Stimulated activated memory B cell treated with anti-CD40 and anti-IgM and Interleukin-4, amounts not matched to agents 10 μg/mL and 1 μg/mL and 100 μg/mL, for 72 hours (primary cell): ENCODE measurements around the gene RPL10L.

Experiments used
- ATAC-seq: fragments of 150-1000 bp; cut with Tn5 transposase; 2 replicates; pipeline ENCODE4 v1.10.0; 2021
- H3K27ac Mint-ChIP-seq: one replicate; pipeline ENCODE4 v1.8.0; 2022; ENCODE audit warnings: mild to moderate bottlenecking, mixed read lengths
- H3K27me3 Mint-ChIP-seq: one replicate; pipeline ENCODE4 v1.8.0; 2022; ENCODE audit warnings: mixed read lengths
- H3K36me3 Mint-ChIP-seq: one replicate; pipeline ENCODE4 v1.8.0; 2022; ENCODE audit warnings: mixed read lengths
- H3K4me1 Mint-ChIP-seq: one replicate; pipeline ENCODE4 v1.8.0; 2022; ENCODE audit warnings: mixed read lengths
- H3K4me3 Mint-ChIP-seq: one replicate; pipeline ENCODE4 v1.8.0; 2022; ENCODE audit warnings: mild to moderate bottlenecking, moderate library complexity, mixed read lengths
- H3K9me3 Mint-ChIP-seq: one replicate; pipeline ENCODE4 v1.8.0; 2022; ENCODE audit warnings: mixed read lengths

Gene RPL10L

GRCh38 chr14:46651526-46652144, at the start of gene RPL10L:
RPL10L (minus strand) TSS chr14:46651781; CDS start chr14:46651736, 45 bp downstream.
- Mint-ChIP-seq H3K4me3 (no peak within 1 kb of the TSS), H3K4me1 (peaks cover 5% of the 10 kb centered on the region), H3K27ac (no peak within 1 kb of the TSS), H3K27me3 (no peaks in the 10 kb centered on the region), H3K36me3 (no peaks in the 10 kb centered on the region), H3K9me3 (peaks cover 2% of the 10 kb centered on the region)
- ATAC-seq, result no peak

- Mint-ChIP-seq H3K4me1 (no peaks in the 10 kb centered on the region), H3K27me3 (no peaks in the 10 kb centered on the region), H3K36me3 (no peaks in the 10 kb centered on the region), H3K27ac (no peak overlapping the region), H3K9me3 (peaks cover 11% of the 10 kb centered on the region), H3K4me3 (no peak overlapping the region)
- ATAC-seq, result no peak
Measured at GRCh38 chr14:46691819-46692218, 40.2 kb upstream of the RPL10L start.

- Mint-ChIP-seq H3K9me3 (peaks cover 3% of the 10 kb centered on the region), H3K4me3 (no peak overlapping the region), H3K27me3 (no peaks in the 10 kb centered on the region), H3K27ac (no peak overlapping the region), H3K4me1 (no peaks in the 10 kb centered on the region), H3K36me3 (no peaks in the 10 kb centered on the region)
- ATAC-seq, result no peak
Measured at GRCh38 chr14:46686652-46687051, 35.1 kb upstream of the RPL10L start.

- H3K9me3 Mint-ChIP-seq, result peaks cover 6% of the 10 kb centered on the region
Measured at GRCh38 chr14:46672128-46672527, 20.5 kb upstream of the RPL10L start.

GRCh38 chr14:46663382-46663781, 11.8 kb upstream of the RPL10L start:
- Mint-ChIP-seq H3K27me3 (no peaks in the 10 kb centered on the region), H3K36me3 (no peaks in the 10 kb centered on the region), H3K27ac (no peak overlapping the region), H3K4me1 (no peaks in the 10 kb centered on the region), H3K9me3 (peaks cover 4% of the 10 kb centered on the region), H3K4me3 (no peak overlapping the region)
- ATAC-seq, result no peak

More at GRCh38 chr14:46672128-46672527, 20.5 kb upstream of the RPL10L start:
- H3K4me1 Mint-ChIP-seq, result no peaks in the 10 kb centered on the region
- no peaks in the 10 kb centered on the region for H3K36me3 Mint-ChIP-seq
- no peak overlapping the region for H3K27ac Mint-ChIP-seq
- ATAC-seq, result no peak
- no peak overlapping the region for H3K4me3 Mint-ChIP-seq
- no peaks in the 10 kb centered on the region for H3K27me3 Mint-ChIP-seq

GRCh38 chr14:46661728-46662127, 10.1 kb upstream of the RPL10L start:
- no peak overlapping the region for H3K27ac Mint-ChIP-seq
- no peaks in the 10 kb centered on the region for H3K4me1 Mint-ChIP-seq
- no peak overlapping the region for H3K4me3 Mint-ChIP-seq
- ATAC-seq, result no peak
- H3K27me3 Mint-ChIP-seq, result no peaks in the 10 kb centered on the region
- peaks cover 4% of the 10 kb centered on the region for H3K9me3 Mint-ChIP-seq
- no peaks in the 10 kb centered on the region for H3K36me3 Mint-ChIP-seq

- peak; percentile 45 for ATAC-seq
- Mint-ChIP-seq H3K36me3 (no peaks in the 10 kb centered on the region), H3K27me3 (no peaks in the 10 kb centered on the region)
Measured at GRCh38 chr14:46653031-46653755, 1.6 kb upstream of the RPL10L start.

GRCh38 chr14:46646796-46647195, 4.8 kb downstream of the RPL10L start:
- no peaks in the 10 kb centered on the region for H3K27me3 Mint-ChIP-seq
- ATAC-seq, result no peak
- no peak overlapping the region for H3K27ac Mint-ChIP-seq
- no peak overlapping the region for H3K4me3 Mint-ChIP-seq
- no peaks in the 10 kb centered on the region for H3K4me1 Mint-ChIP-seq
- H3K9me3 Mint-ChIP-seq, result peaks cover 3% of the 10 kb centered on the region
- H3K36me3 Mint-ChIP-seq, result no peaks in the 10 kb centered on the region

More at GRCh38 chr14:46653031-46653755, 1.6 kb upstream of the RPL10L start:
- H3K27ac Mint-ChIP-seq, result no peak overlapping the region
- no peak overlapping the region for H3K4me3 Mint-ChIP-seq
- peaks cover 5% of the 10 kb centered on the region for H3K4me1 Mint-ChIP-seq
- peaks cover 2% of the 10 kb centered on the region for H3K9me3 Mint-ChIP-seq

- Mint-ChIP-seq H3K4me1 (no peaks in the 10 kb centered on the region), H3K9me3 (peaks cover 10% of the 10 kb centered on the region), H3K27ac (no peak overlapping the region), H3K36me3 (no peaks in the 10 kb centered on the region), H3K4me3 (no peak overlapping the region), H3K27me3 (no peaks in the 10 kb centered on the region)
- ATAC-seq, result no peak
Measured at GRCh38 chr14:46626876-46627275, 24.7 kb downstream of the RPL10L start.
